CD4-positive, alpha-beta T cell treated with Interleukin-12 subunit alpha and Interleukin-12 subunit beta, for 1 hour (primary cell): Measurements from ENCODE around the gene OR4D11.
"Not testable (repeated sequence)": the region's sequence is repeated elsewhere in the genome, so short reads cannot be mapped to it uniquely, and the experiment has no call there.

Experiments
- DNase-seq: peaks from one replicate; pipeline ENCODE4 v3.0.0-alpha.2; 2020

OR4D11 gene

GRCh38 chr11:59503276-59503675 lies at the start of gene OR4D11:
TSS of gene OR4D11 (plus strand) at chr11:59503576. CDS start at chr11:59503576, 0 bp downstream.
- DNase-seq = no peak

GRCh38 chr11:59456661-59457060 lies 46.7 kb upstream of the OR4D11 start, which contains the start of gene OR4D6:
TSS of gene OR4D6 (plus strand) at chr11:59456961. CDS start at chr11:59456961, 0 bp downstream.
- DNase-seq = no peak

- no peak for DNase-seq
Measured at GRCh38 chr11:59459916-59460315, 43.5 kb upstream of the OR4D11 start.

GRCh38 chr11:59463190-59463641 lies 40.2 kb upstream of the OR4D11 start:
- no peak for DNase-seq

GRCh38 chr11:59473015-59473414 lies 30.4 kb upstream of the OR4D11 start, which contains the start of gene OR4D10:
TSS of gene OR4D10 (plus strand) at chr11:59473315. CDS start at chr11:59477430, 4,115 bp downstream.
- no peak for DNase-seq

- DNase-seq = no peak
Measured at GRCh38 chr11:59475176-59475575, 28.2 kb upstream of the OR4D11 start.

DNA sequence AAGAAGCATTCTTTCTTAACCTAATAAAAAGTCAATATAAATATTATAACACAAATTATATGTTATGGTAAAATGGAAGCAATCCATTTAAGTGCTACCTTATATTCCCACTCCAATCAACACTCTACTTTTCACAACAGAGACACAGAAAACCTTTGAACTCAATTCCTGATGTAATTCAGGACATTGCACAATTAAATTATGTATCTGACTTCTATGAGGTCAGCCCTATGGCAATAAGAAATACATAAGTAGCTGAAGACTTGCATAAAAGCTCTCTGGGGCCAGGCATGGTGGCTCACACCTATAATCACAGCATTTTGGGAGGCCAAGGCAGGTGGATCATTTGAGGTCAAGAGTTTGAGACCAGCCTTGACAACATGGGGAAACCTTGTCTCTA lies 23.5 kb upstream of the OR4D11 start:
- no peak for DNase-seq

GRCh38 chr11:59480359-59480758 lies 23.0 kb upstream of the OR4D11 start:
- no peak for DNase-seq

DNA sequence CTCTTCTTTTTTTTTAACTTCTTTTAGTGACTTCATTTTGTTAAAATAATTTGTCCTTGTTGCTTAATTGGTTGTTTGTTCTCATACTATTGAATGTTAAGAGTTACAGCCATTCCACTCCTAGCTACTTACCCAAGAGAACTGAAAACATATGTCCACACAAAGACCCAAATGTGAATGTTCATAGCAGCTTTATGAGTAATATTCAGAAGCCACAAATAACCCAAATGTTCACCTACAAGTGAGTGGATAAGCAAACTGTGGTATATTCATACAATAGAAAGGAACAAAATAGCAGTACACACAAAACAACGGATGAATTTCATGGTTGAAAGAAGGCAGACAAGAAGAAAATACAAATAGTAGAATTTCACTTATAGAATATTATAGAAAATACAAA lies 1.4 kb upstream of the OR4D11 start:
- DNase-seq = no peak

GRCh38 chr11:59510941-59511589 lies 7.7 kb downstream of the OR4D11 start, which contains the start of gene OR4D9:
TSS of gene OR4D9 (plus strand) at chr11:59511539. CDS start at chr11:59514913, 3,374 bp downstream.
- no peak for DNase-seq

- no peak for DNase-seq
Measured at GRCh38 chr11:59511675-59512074, 8.3 kb downstream of the OR4D11 start.

DNA sequence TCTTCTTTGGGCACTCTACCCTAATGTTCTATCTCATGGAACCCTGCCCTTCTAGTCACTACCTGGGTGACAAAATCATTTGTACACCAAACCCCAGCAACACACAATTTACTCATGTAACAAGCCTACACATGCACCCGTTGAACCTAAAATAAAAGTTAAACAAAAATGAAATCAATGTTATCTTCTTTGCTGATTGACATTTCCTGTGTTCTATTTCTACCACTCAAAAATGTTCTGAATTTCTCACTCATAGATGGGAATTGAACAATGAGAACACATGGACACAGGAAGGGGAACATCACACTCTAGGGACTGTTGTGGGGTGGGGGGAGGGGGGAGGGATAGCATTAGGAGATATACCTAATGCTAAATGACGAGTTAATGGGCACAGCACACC lies 16.8 kb downstream of the OR4D11 start:
- DNase-seq = not testable (repeated sequence)

GRCh38 chr11:59520741-59521140 lies 17.4 kb downstream of the OR4D11 start:
- no peak for DNase-seq

GRCh38 chr11:59523541-59523940 lies 20.2 kb downstream of the OR4D11 start:
- DNase-seq = no peak

DNA sequence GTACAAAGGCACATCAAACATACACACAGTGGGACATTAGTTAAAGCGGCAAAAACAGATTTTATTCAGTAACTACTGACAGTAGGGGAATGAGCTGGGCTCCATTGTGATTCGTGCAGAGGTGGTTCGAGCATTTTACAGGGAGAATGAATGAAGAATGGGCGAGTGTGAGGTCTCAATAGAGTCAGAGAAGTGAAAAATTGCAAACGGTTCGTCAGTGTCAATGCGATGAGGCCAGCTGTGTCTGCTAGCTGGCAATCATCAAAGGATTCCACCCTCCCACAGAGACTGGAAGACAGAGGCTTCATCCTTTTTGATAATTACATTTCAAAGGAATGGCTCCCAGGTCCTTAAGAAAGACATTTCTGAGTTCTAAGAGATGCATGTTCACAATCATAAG lies 25.3 kb downstream of the OR4D11 start:
- no peak for DNase-seq

- DNase-seq = no peak
Measured at GRCh38 chr11:59532620-59533019, 29.2 kb downstream of the OR4D11 start.

DNA sequence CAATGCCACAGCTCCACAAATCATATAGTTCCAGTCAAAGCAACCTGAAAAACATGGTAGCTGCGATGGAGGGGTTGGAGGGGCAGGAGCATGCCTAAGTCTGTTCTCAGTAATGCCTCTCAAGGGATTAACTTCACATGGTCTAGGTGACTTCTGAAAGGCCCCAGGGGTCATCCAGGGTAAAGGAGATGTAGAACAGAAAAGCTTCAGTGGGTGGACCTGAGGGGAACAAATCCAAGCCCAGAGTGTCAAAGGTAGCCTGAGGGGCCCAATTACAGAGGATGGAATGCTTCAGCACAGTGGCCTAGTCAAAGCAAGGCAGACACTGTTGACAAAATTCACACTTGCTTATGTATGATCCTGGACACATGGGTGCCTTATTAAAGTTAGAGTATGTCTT lies 31.3 kb downstream of the OR4D11 start:
- DNase-seq = no peak

GRCh38 chr11:59542142-59542810 lies 38.9 kb downstream of the OR4D11 start:
- DNase-seq = no peak

- DNase-seq = not testable (repeated sequence)
Measured at GRCh38 chr11:59543713-59544112, 40.3 kb downstream of the OR4D11 start.

- DNase-seq = no peak
Measured at GRCh38 chr11:59544869-59545178, 41.4 kb downstream of the OR4D11 start.

DNA sequence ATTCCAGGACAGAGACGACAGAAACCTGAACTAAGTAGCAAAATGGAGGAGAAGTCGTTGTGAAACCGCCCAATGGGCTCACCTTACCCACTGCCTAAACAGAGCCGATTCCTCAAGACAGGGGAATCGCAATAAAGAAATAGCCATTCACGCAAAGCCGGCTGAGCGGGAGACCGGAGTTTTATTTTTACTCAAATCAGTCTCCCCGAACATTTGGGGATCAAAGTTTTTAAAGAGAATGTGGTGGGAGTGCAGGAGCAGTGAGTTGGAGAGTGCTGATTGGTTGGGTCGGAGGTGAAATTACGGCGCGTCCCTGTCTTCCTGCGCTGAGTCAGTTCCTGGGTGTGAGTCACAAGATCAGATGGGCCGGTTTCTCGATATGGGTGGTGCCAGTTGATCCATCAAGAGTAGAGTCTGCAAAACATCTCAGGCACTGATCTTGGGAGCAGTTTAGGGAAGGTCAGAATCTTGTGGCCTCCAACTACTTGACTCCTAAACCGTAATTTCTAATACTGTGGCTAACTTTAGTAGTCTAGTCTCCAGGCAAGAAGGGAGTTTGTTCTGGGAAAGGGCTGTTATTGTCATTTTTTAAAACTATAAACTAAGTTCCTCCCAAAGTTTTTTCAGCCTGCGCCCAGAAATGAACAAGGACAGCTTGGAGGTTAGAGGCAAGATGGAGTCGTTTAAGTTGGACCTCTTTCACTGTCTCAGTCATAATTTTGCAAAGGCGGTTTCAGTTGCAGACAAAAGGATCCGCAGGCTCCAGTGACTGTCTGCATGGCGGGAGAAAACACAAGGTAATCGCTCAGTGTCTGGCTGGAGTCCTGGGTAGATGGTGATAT lies 42.0 kb downstream of the OR4D11 start:
- no peak for DNase-seq

GRCh38 chr11:59547605-59548308 lies 44.4 kb downstream of the OR4D11 start:
- not testable (repeated sequence) for DNase-seq

DNA sequence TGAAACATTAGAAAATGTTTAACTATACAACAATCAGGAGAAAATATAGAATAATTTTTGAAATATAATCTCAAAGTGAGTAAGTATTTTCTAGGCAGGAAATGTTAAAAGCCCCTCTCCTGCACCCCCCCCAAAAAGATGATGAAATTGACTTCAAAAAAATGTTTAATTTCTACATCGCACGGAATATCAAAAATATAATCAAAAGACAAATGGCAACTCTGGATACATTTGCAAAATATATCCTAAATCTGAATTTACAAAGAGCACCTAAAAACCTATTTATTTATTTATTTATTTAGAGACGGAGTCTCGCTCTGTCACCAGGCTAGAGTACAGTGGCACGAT lies 44.9 kb downstream of the OR4D11 start:
- DNase-seq = no peak
